HG03469 (cell line): Measurements from ENCODE around the gene MAML3.

ENCODE experiments used
- ATAC-seq: cut with Tn5 transposase; IDR thresholded peaks from one replicate; pipeline ENCODE4 v1.9.1; 2021; ENCODE audit warnings: mild to moderate bottlenecking, moderate library complexity, moderate number of reproducible peaks; ENCODE audit not compliant: unreplicated experiment

MAML3 gene

GRCh38 chr4:140157341-140157740 is 3.4 kb upstream of the MAML3 start:
- ATAC-seq = no peak

- ATAC-seq = no peak
Observed at GRCh38 chr4:140156529-140157171, 2.7 kb upstream of the MAML3 start.

- ATAC-seq = no peak
Observed at GRCh38 chr4:140154572-140154891, 548 bp upstream of the MAML3 start.

- ATAC-seq = no peak
Observed at GRCh38 chr4:140153419-140153717, 616 bp downstream of the MAML3 start.

- no peak for ATAC-seq
Observed at GRCh38 chr4:140152751-140153418, 1.1 kb downstream of the MAML3 start.

GRCh38 chr4:140152013-140152703 is 1.8 kb downstream of the MAML3 start:
- no peak for ATAC-seq

GRCh38 chr4:140151699-140152012 is 2.3 kb downstream of the MAML3 start:
- no peak for ATAC-seq

GRCh38 chr4:140150886-140151698 is 2.9 kb downstream of the MAML3 start:
- ATAC-seq = no peak

GRCh38 chr4:140150636-140150885 is 3.4 kb downstream of the MAML3 start:
- no peak for ATAC-seq

GRCh38 chr4:140149846-140150635 is 3.9 kb downstream of the MAML3 start:
- no peak for ATAC-seq

GRCh38 chr4:140144050-140144449 is 9.9 kb downstream of the MAML3 start:
- ATAC-seq = no peak

- ATAC-seq = no peak
Observed at GRCh38 chr4:140141210-140141835, 12.7 kb downstream of the MAML3 start.

- ATAC-seq = no peak
Observed at GRCh38 chr4:140140566-140140965, 13.4 kb downstream of the MAML3 start.

GRCh38 chr4:140138428-140138827 is 15.6 kb downstream of the MAML3 start:
- ATAC-seq = no peak

- no peak for ATAC-seq
Observed at GRCh38 chr4:140137671-140138070, 16.3 kb downstream of the MAML3 start.

- ATAC-seq = no peak
Observed at GRCh38 chr4:140136509-140136908, 17.5 kb downstream of the MAML3 start.

GRCh38 chr4:140135529-140136088 is 18.4 kb downstream of the MAML3 start:
- ATAC-seq = no peak

GRCh38 chr4:140134746-140135425 is 19.1 kb downstream of the MAML3 start:
- ATAC-seq = no peak

GRCh38 chr4:140133576-140133975 is 20.4 kb downstream of the MAML3 start:
- no peak for ATAC-seq

- ATAC-seq = no peak
Observed at GRCh38 chr4:140131675-140132229, 22.2 kb downstream of the MAML3 start.
